Measurements from ENCODE around the gene MED15.

The MED15 gene

GRCh38 chr22:20553947-20554741, 46.7 kb downstream of the MED15 start:
- peaks cover 86% of the 10 kb centered on the region for H3K36me3 ChIP-seq (ENCODE audit: control insufficient read depth, low read length)
- no peaks in the 10 kb centered on the region for H3K27me3 ChIP-seq (ENCODE audit: control insufficient read depth, low read length)
- no peak overlapping the region for H3K27ac ChIP-seq (ENCODE audit: low read depth, low read length)
- peaks cover 33% of the 10 kb centered on the region for H3K79me2 ChIP-seq (ENCODE audit: control insufficient read depth, low read length)
- no peak overlapping the region for H3K4me3 ChIP-seq (ENCODE audit: low read length)
- H3K9me2 ChIP-seq (replicated peaks; ENCODE audit: control insufficient read depth, low read length), result no peaks in the 10 kb centered on the region
- H3K4me2 ChIP-seq (ENCODE audit: low read length), result no peak overlapping the region
- no peaks in the 10 kb centered on the region for H3K9me3 ChIP-seq (ENCODE audit: control insufficient read depth, insufficient read depth, low read length)
- H3K4me1 ChIP-seq (ENCODE audit: control insufficient read depth, low read length), result peaks cover 27% of the 10 kb centered on the region
- H3F3A ChIP-seq (ENCODE audit: control insufficient read depth, insufficient read depth), result no peaks in the 10 kb centered on the region
- TF ChIP-seq EZH2phosphoT487 (IDR thresholded peaks at IDR 0.05; ENCODE audit: borderline replicate concordance, low read length) (no peak), CTCF (IDR thresholded peaks at IDR 0.05; ENCODE audit: low read depth, low read length, poor library complexity, severe bottlenecking) (no peak)
- peaks cover 14% of the 10 kb centered on the region; the same call in 1 of the 2 replicates for H4K20me1 ChIP-seq (ENCODE audit: control insufficient read depth, insufficient read depth, low read depth, low read length)

GRCh38 chr22:20554824-20555223, 47.4 kb downstream of the MED15 start:
- Histone ChIP-seq H3K79me2 (ENCODE audit: control insufficient read depth, low read length) (peaks cover 29% of the 10 kb centered on the region), H3K4me3 (ENCODE audit: low read length) (no peak overlapping the region), H3K27me3 (ENCODE audit: control insufficient read depth, low read length) (no peaks in the 10 kb centered on the region), H3K36me3 (ENCODE audit: control insufficient read depth, low read length) (peaks cover 90% of the 10 kb centered on the region), H3K27ac (ENCODE audit: low read depth, low read length) (no peak overlapping the region), H3F3A (ENCODE audit: control insufficient read depth, insufficient read depth) (no peaks in the 10 kb centered on the region), H3K9me3 (ENCODE audit: control insufficient read depth, insufficient read depth, low read length) (no peaks in the 10 kb centered on the region), H3K9me2 (replicated peaks; ENCODE audit: control insufficient read depth, low read length) (no peaks in the 10 kb centered on the region), H3K4me2 (ENCODE audit: low read length) (no peak overlapping the region), H3K4me1 (ENCODE audit: control insufficient read depth, low read length) (peaks cover 25% of the 10 kb centered on the region), H4K20me1 (ENCODE audit: control insufficient read depth, insufficient read depth, low read depth, low read length) (peaks cover 9% of the 10 kb centered on the region; the same call in 1 of the 2 replicates)
- TF ChIP-seq CTCF (IDR thresholded peaks at IDR 0.05; ENCODE audit: low read depth, low read length, poor library complexity, severe bottlenecking), result no peak
- no peak for TF ChIP-seq EZH2phosphoT487 (IDR thresholded peaks at IDR 0.05; ENCODE audit: borderline replicate concordance, low read length)

GRCh38 chr22:20558534-20558933, 51.1 kb downstream of the MED15 start:
- Histone ChIP-seq H3K27ac (ENCODE audit: low read depth, low read length) (no peak overlapping the region), H3K4me1 (ENCODE audit: control insufficient read depth, low read length) (peaks cover 25% of the 10 kb centered on the region), H3K27me3 (ENCODE audit: control insufficient read depth, low read length) (no peaks in the 10 kb centered on the region), H3K9me3 (ENCODE audit: control insufficient read depth, insufficient read depth, low read length) (no peaks in the 10 kb centered on the region), H4K20me1 (ENCODE audit: control insufficient read depth, insufficient read depth, low read depth, low read length) (0 out of 2 replicates have a peak, but pooled peaks cover 5% of the 10 kb centered on the region), H3K79me2 (ENCODE audit: control insufficient read depth, low read length) (peaks cover 12% of the 10 kb centered on the region), H3K36me3 (ENCODE audit: control insufficient read depth, low read length) (peaks cover 74% of the 10 kb centered on the region), H3K4me2 (ENCODE audit: low read length) (no peak overlapping the region), H3K9me2 (replicated peaks; ENCODE audit: control insufficient read depth, low read length) (no peaks in the 10 kb centered on the region), H3F3A (ENCODE audit: control insufficient read depth, insufficient read depth) (peaks cover 6% of the 10 kb centered on the region), H3K4me3 (ENCODE audit: low read length) (no peak overlapping the region)
- TF ChIP-seq EZH2phosphoT487 (IDR thresholded peaks at IDR 0.05; ENCODE audit: borderline replicate concordance, low read length), result no peak
- TF ChIP-seq CTCF (IDR thresholded peaks at IDR 0.05; ENCODE audit: low read depth, low read length, poor library complexity, severe bottlenecking), result no peak
